GM12872 (cell line): ENCODE measurements around the gene PEX11G.

ENCODE experiments used
- CTCF ChIP-seq: IDR thresholded peaks from 3 replicates; pipeline ENCODE4 v1.5.1; 2011; ENCODE audit warnings: low read depth, mild to moderate bottlenecking, low read length, moderate library complexity; ENCODE audit not compliant: insufficient read depth

PEX11G gene

DNA sequence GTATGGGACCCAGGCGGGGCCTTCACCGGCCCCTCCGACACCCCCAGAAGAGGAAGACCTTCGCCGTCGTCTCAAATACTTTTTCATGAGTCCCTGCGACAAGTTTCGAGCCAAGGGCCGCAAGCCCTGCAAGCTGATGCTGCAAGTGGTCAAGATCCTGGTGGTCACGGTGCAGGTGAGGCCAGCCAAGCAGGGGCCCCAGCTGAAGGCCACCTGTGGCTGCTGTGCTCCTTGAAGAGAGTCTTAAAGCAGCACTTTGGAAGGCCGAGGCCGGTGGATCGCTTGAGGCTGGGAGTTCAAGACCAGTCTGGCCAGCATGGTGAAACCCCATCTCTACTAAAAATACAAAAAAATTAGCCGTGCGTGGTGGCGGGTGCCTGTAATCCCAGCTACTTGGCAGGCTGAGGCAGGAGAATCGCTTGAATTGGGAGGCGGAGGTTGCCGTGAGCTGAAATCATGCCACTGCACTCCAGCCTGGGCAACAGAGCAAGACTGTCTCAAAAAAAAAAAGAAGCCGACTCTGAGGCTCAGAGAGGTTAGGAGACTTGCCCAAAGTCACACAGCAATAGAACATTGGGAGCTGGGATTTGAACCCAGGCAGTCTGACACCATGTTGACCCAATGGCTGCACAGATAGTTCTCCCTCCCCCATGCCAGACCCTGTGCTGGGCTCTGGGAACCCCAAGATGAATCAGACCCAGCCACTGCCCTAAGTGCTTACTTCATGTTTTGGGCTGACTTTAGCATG lies 36.3 kb upstream of the PEX11G start:
- no peak for TF ChIP-seq CTCF

DNA sequence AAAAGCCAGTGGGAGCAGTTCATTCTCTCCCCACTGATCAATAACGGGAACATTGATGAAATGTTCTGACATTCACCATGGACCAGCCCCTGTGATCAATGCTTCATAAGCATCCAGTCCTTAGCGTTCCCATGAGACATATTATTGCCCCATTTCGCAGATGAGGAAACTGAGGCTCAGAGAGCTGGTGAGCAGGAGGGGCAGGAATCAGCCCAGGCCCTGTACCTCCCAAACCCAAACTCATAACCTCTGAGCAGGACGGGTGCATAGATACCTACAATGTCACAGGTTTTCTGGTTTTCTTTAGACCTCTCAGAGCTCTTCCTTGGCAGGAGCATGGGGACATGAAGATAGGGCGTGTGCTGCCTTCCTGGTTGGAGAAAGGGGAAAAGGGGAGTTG lies 35.7 kb upstream of the PEX11G start:
- TF ChIP-seq CTCF: no peak

- no peak for TF ChIP-seq CTCF
Measured at GRCh38 chr19:7522923-7523667, 34.3 kb upstream of the PEX11G start.

DNA sequence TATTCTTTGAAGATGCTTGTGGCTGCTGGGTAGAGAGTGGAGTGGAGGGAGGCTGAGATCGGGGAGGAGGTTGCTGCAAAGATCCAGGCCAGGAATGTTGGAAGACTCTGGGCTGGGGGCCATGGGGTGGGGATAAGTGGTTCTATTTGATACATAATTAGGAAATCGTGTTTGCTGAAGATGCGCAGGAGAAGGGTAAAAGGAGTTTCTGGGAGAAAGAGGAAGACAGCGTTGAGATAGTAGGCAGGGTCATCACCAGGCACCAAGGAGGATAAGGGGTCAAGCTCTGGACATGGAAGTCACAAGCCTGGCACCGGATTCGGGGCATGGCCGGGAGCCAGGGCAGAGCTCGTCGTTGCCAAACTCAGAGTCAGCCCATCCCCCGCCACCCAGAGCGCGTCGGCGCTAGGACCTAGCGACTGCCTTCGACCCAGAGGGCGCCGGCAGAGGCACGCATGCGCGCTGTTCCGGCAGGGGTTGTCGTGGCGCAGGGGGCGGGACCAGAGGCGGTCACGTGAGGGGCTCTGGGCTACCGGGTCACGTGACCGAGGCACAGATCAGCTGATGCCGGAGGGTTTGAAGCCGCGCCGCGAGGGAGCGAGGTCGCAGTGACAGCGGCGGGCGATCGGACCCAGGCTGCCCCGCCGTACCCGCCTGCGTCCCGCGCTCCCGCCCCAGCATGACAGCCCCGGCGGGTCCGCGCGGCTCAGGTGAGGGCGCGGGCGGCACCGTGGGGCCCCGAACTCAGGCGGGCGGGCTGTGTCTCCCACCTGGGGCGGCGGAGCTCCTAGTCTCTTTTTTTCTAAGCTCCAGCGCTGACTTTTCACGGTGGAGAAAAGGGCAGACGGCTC lies 33.5 kb upstream of the PEX11G start, which contains the start of gene MCOLN1:
TSS of gene MCOLN1 (plus strand) at position 553 of the 851 bp plus-strand sequence. CDS start at position 680, 127 bp downstream.
- TF ChIP-seq CTCF: no peak

GRCh38 chr19:7521551-7522071 lies 32.8 kb upstream of the PEX11G start:
- no peak for TF ChIP-seq CTCF

GRCh38 chr19:7520131-7521051 lies 31.6 kb upstream of the PEX11G start:
- no peak for TF ChIP-seq CTCF
